ENCODE results near the gene LATS1. TPM values are rescaled to one million over a fixed set of nuclear protein-coding genes. Genes with fewer than 3 reads are reported as not detected.

The LATS1 gene
- 5.8 and 6.7 TPM in 2 replicates for total RNA-seq

DNA sequence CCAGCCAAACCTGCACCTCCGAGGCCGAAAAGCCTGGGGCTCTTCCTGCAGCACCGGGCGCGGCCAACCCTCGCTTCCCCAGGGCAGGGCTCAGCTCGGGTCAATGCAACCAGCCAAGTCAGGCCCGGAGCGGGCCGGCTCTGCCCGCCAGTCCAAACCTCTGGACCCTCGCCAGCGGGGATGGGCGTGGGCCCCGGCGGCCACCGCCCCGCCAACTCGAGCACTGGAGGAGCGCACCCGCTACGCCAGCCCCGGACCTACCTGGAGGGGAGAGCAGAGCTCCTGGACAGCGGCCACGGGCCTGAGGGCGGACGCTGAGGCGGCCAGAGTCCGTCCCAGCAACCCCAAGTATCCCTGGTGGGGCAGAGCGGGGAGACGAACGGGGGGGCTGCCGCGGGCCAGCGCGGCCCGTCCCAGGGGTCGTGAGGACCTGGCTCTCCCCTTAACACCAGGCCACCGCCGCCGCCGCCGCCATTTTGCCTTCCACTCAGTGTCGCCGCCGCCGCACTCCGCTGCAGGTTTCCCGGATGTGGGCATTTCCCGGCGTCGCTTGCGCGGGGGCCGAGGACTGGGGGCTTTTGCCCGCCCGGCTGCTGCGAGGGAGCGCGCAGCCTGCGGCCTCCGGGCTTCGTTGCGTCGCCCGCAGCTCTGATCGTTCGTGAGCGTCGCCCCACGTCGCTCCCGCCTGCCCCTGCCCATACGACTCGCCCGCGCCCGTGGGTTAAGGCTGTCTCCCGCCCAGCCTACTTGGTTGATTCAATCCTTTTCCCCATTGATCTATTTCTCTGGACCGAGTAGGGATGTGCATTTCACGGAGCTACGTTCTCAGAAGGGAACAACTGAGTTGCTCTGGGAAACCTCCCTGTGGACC, at the start of gene LATS1:
Gene LATS1 (minus strand): TSS at position 514 of the 871 bp plus-strand sequence. CDS start 15,975 bp downstream, outside the sequence.

DNA sequence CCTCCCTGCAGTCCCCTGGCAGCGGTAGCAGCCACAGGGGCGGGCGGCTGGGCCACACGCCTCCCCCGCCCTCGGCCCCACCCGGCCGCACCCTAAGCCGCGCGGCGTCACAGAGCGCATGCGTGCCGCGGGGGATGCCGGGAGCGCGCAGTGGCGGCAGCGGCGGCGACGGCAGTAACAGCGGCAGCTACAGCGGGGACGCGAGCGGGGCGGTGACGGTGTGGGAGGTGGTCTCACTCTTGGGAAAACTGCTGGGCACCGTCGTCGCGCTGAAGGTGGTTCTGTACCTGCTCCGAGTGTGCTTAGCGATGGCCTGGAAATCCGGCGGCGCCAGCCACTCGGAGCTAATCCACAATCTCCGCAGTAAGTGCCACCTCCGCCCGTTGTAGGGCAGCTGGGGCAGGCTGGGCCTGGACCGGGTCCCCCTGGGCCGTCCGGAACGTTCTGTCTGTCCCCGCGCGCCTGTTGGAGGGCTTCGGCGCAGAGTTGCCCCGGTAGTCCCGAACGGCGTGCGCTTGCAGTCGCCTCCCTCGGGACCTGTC, 31.8 kb upstream of the LATS1 start, which contains the start of gene PCMT1:
Gene PCMT1 (plus strand): TSS at position 148 of the 542 bp plus-strand sequence. CDS start 161 bp downstream, at position 309.

DNA sequence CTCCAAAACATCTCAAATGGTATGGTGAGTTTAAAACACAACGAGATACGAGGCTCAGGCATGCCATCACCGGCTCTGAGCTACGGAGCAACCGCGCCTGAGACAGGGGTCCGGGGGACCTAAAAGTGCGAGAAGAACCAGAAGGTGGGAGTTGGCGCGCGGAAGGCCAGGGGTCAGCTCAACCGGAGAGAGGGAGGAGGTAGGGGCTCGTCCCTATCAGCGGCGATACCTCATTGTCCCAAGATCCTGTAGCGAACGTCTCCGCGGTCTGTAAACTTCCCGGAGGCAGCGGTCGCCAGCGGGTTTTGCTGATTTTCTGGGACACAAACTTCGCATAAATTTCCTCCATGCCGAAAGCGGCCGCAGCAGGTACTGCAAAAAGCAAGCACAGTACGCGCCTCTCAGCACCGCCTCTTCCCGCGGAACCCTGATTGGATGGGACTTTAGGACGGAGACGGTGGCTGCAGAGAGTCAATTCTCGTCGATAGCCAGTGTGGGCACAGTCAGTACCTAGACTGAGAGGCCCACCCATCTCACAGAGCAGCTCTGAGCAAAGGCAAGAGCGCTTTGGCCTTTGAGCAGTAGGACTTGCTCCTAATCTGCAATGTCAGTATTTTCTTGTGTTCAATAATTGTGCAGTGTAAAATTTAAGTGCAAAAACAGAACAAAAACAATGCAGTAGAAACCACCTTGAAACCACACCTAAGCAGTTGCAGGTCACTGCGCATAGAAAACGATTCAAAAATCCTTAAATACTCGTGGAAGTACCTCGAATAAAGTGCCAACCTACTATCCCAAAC, 28.4 kb upstream of the LATS1 start, which contains the start of gene NUP43:
Gene NUP43 (minus strand): TSS at position 383 of the 800 bp plus-strand sequence. CDS start 34 bp downstream, at position 349.

DNA sequence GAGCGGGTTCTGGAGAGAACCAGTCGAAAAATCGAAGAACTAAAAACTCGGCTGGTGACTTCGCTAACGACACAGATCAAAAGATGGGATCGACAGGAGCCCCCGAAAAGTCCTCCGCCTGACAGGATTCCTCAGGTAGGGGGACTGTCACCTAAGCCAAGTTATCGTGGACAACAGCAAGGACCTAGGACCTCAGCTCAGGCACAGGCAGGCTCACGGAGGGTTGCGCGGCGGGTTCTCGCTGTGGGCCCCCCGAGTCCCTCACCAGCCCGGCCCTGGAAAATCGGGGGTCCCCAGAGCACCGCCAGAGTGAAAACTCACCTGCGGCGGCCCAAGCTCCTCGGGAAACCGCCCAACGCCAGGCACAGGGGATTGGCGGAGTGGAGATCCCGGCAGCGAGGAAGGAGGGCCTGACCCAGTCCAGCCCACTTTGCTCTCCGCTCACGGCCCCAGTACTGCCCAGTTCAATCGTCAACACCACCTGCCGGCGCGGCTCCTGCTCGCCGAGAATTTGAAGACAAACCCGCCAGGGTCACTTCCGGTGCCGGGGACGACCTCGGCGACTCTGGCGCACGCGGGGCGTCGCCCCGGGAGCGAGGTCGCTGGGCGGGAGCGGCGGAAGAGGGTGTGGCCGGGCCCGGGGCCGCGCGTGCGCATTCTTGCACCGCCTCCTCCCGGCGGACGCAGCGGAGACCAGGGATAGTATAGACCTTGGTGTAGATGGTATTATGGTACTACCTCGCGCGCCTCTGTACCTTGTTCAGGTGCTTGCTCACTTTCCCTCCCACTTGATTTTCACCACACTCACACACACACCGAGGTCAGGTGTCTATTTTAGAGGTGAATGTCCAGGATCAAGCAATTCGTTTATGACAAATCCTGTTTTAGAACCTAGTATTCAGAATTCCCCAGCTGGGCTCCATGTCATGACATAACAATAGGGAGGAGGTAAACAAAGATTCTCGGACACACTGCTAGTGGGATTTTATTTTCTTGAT, 69.5 kb downstream of the LATS1 start, which contains the start of gene KATNA1:
Gene KATNA1 (minus strand): TSS at position 567 of the 998 bp plus-strand sequence. CDS start 10,167 bp downstream, outside the sequence.

Other genes with a start within 250 kb of the LATS1 start
- gene ZC3H12D, start 233.1 kb downstream of the LATS1 start, total RNA-seq, result not detected in 2 replicates
- 29.6 and 33.0 TPM in 2 replicates for gene PPIL4, start 172.1 kb downstream of the LATS1 start, total RNA-seq
- 39.6 and 59.3 TPM in 2 replicates for gene GINM1, start 151.7 kb downstream of the LATS1 start, total RNA-seq
- 28.9 and 40.4 TPM in 2 replicates for gene KATNA1, start 69.4 kb downstream of the LATS1 start, total RNA-seq
- 24.0 and 70.7 TPM in 2 replicates for gene NUP43, start 28.4 kb upstream of the LATS1 start, total RNA-seq
- 141 and 216 TPM in 2 replicates for gene PCMT1, start 31.6 kb upstream of the LATS1 start, total RNA-seq
- 24.7 and 36.2 TPM in 2 replicates for gene LRP11, start 146.3 kb upstream of the LATS1 start, total RNA-seq
- 0.46 TPM in 1 of 2 replicates, not detected in the other for gene RAET1E, start 180.0 kb upstream of the LATS1 start, total RNA-seq
- 0.30 TPM in 1 of 2 replicates, not detected in the other for gene RAET1G, start 205.0 kb upstream of the LATS1 start, total RNA-seq
- 6.8 and 9.6 TPM in 2 replicates for gene ULBP2, start 223.9 kb upstream of the LATS1 start, total RNA-seq
- gene ULBP1, start 245.8 kb upstream of the LATS1 start, total RNA-seq, result under 0.01 and 0.46 TPM in 2 replicates